GM18873 (cell line): ENCODE results near the gene SPECC1L.

Experiments used
- ATAC-seq: cut with Tn5 transposase; IDR thresholded peaks from one replicate; pipeline ENCODE4 v1.9.1; 2021; ENCODE audit warnings: mild to moderate bottlenecking, moderate library complexity, moderate number of reproducible peaks; ENCODE audit not compliant: unreplicated experiment, low FRiP score

Gene SPECC1L

GRCh38 chr22:24424001-24424900, 153.6 kb downstream of the SPECC1L start:
- ATAC-seq, result no peak

- no peak for ATAC-seq
Observed at GRCh38 chr22:24424901-24425775, 154.5 kb downstream of the SPECC1L start.

GRCh38 chr22:24426436-24426835, 155.8 kb downstream of the SPECC1L start:
- no peak for ATAC-seq

- peak; percentile 3 for ATAC-seq
Observed at GRCh38 chr22:24426851-24427499, 156.3 kb downstream of the SPECC1L start.

GRCh38 chr22:24427500-24428164, 157.0 kb downstream of the SPECC1L start, which contains the start of gene ADORA2A:
Gene ADORA2A (plus strand): TSS chr22:24427599. CDS start chr22:24433405, 5,806 bp downstream.
- ATAC-seq, result peak; percentile 50

- ATAC-seq, result no peak
Observed at GRCh38 chr22:24428751-24429410, 158.2 kb downstream of the SPECC1L start.

GRCh38 chr22:24429411-24430365, 159.1 kb downstream of the SPECC1L start:
- ATAC-seq, result no peak

GRCh38 chr22:24430431-24431308, 160.0 kb downstream of the SPECC1L start:
- no peak for ATAC-seq

GRCh38 chr22:24431309-24432034, 160.8 kb downstream of the SPECC1L start:
- no peak for ATAC-seq

GRCh38 chr22:24432059-24432853, 161.6 kb downstream of the SPECC1L start:
- ATAC-seq, result no peak

- ATAC-seq, result no peak
Observed at GRCh38 chr22:24433001-24433827, 162.6 kb downstream of the SPECC1L start.

- peak; percentile 64 for ATAC-seq
Observed at GRCh38 chr22:24433828-24434470, 163.3 kb downstream of the SPECC1L start.

GRCh38 chr22:24434471-24435322, 164.1 kb downstream of the SPECC1L start:
- ATAC-seq, result peak; percentile 45

- ATAC-seq, result no peak
Observed at GRCh38 chr22:24435323-24435645, 164.7 kb downstream of the SPECC1L start.
